HG03060 (cell line): ENCODE results near the gene RGR.

Source experiments
- ATAC-seq: cut with Tn5 transposase; IDR thresholded peaks from one replicate; pipeline ENCODE4 v1.9.1; 2021; ENCODE audit warnings: low read depth, moderate number of reproducible peaks; ENCODE audit not compliant: unreplicated experiment

The RGR gene

GRCh38 chr10:84293171-84293570, 48.3 kb downstream of the RGR start:
- ATAC-seq = no peak

GRCh38 chr10:84293574-84294016, 48.7 kb downstream of the RGR start:
- no peak for ATAC-seq

GRCh38 chr10:84294766-84295447, 50.1 kb downstream of the RGR start:
- peak; percentile 77 for ATAC-seq

GRCh38 chr10:84296091-84296981, 51.5 kb downstream of the RGR start:
- no peak for ATAC-seq

- ATAC-seq = no peak
Measured at GRCh38 chr10:84298057-84298456, 53.2 kb downstream of the RGR start.

GRCh38 chr10:84302223-84302622, 57.4 kb downstream of the RGR start:
- no peak for ATAC-seq

GRCh38 chr10:84306751-84307384, 62.0 kb downstream of the RGR start:
- no peak for ATAC-seq

- no peak for ATAC-seq
Measured at GRCh38 chr10:84308021-84308420, 63.2 kb downstream of the RGR start.

GRCh38 chr10:84308481-84309304, 63.8 kb downstream of the RGR start:
- no peak for ATAC-seq
